Stimulated activated CD4-positive, alpha-beta T cell treated with anti-CD3 and anti-CD28 coated beads, Interleukin-15, amount 100 ng/mL, for 1 hour (primary cell): Measurements from ENCODE around the gene MAP2K5.

ENCODE experiments used
- DNase-seq, 2 donors: peaks; one replicate each; pipeline ENCODE4 v3.0.0-alpha.2; 2020; ENCODE audit warnings: low read depth in 1 of 2, low spot score in 1 of 2

MAP2K5 gene

GRCh38 chr15:67832897-67833709, 290.6 kb downstream of the MAP2K5 start:
- no peak for DNase-seq

- no peak for DNase-seq
Measured at GRCh38 chr15:67833710-67834511, 291.4 kb downstream of the MAP2K5 start.

- DNase-seq, result no peak
Measured at GRCh38 chr15:67834581-67835296, 292.2 kb downstream of the MAP2K5 start.

GRCh38 chr15:67835297-67836133, 293.0 kb downstream of the MAP2K5 start:
- no peak for DNase-seq

- DNase-seq, result no peak
Measured at GRCh38 chr15:67836134-67836455, 293.6 kb downstream of the MAP2K5 start.

- peak in 1 of 2 donors; percentile 42 for DNase-seq
Measured at GRCh38 chr15:67836477-67836876, 294.0 kb downstream of the MAP2K5 start.

- no peak for DNase-seq
Measured at GRCh38 chr15:67836955-67837354, 294.5 kb downstream of the MAP2K5 start.

GRCh38 chr15:67838789-67839332, 296.4 kb downstream of the MAP2K5 start:
- DNase-seq, result no peak

GRCh38 chr15:67839499-67839928, 297.0 kb downstream of the MAP2K5 start:
- no peak for DNase-seq

- DNase-seq, result peak; percentile 92
Measured at GRCh38 chr15:67839929-67840748, 297.6 kb downstream of the MAP2K5 start, which contains the start of gene RNU6-1. TSS of gene RNU6-1 (minus strand) at chr15:67840045.

GRCh38 chr15:67840749-67841512, 298.4 kb downstream of the MAP2K5 start:
- DNase-seq, result no peak

GRCh38 chr15:67841513-67841762, 298.9 kb downstream of the MAP2K5 start:
- DNase-seq, result no peak

- no peak for DNase-seq
Measured at GRCh38 chr15:67843092-67843501, 300.6 kb downstream of the MAP2K5 start.

GRCh38 chr15:67843571-67844387, 301.3 kb downstream of the MAP2K5 start:
- DNase-seq, result no peak

GRCh38 chr15:67845974-67846373, 303.5 kb downstream of the MAP2K5 start:
- DNase-seq, result no peak

GRCh38 chr15:67849538-67849937, 307.0 kb downstream of the MAP2K5 start:
- DNase-seq, result no peak

GRCh38 chr15:67850336-67850735, 307.8 kb downstream of the MAP2K5 start:
- DNase-seq, result no peak

- no peak for DNase-seq
Measured at GRCh38 chr15:67850994-67851571, 308.6 kb downstream of the MAP2K5 start.
